Type B pancreatic cell (in vitro differentiated cells): ENCODE data around the gene DAZAP2. TPM values are rescaled to one million over a fixed set of nuclear protein-coding genes. Genes with fewer than 3 reads are reported as not detected.

ENCODE experiments used
- DNase-seq: peaks from one replicate; pipeline ENCODE4 v3.0.0; 2021; ENCODE audit warnings: mixed read lengths; ENCODE audit not compliant: unreplicated experiment; ENCODE audit errors: extremely low spot score
- H3K27ac Mint-ChIP-seq: 2 replicates; pipeline ENCODE4 v1.8.0; 2021; ENCODE audit warnings: mild to moderate bottlenecking, mixed read lengths
- H3K27me3 Mint-ChIP-seq: 2 replicates; pipeline ENCODE4 v1.8.0; 2021; ENCODE audit warnings: mixed read lengths
- H3K36me3 Mint-ChIP-seq: 2 replicates; pipeline ENCODE4 v1.8.0; 2021; ENCODE audit warnings: mixed read lengths
- H3K4me1 Mint-ChIP-seq: one replicate; pipeline ENCODE4 v1.8.0; 2021; ENCODE audit warnings: mixed read lengths; ENCODE audit not compliant: unreplicated experiment
- H3K4me3 Mint-ChIP-seq: 2 replicates; pipeline ENCODE4 v1.8.0; 2021; ENCODE audit warnings: mild to moderate bottlenecking, mixed read lengths
- H3K9me3 Mint-ChIP-seq: 2 replicates; pipeline ENCODE4 v1.8.0; 2021; ENCODE audit warnings: mixed read lengths
- CTCF ChIP-seq: fragments of 200-600 bp; sonication (generic); conservative IDR thresholded peaks from 2 replicates; pipeline ENCODE4 v1.5.0; 2021; ENCODE audit warnings: antibody characterized with exemption, mild to moderate bottlenecking
- total RNA-seq: library from RNA; stranded (reverse); gene quantifications from 2 replicates; pipeline ENCODE4 v1.2.1, GENCODE V29; 2021; ENCODE audit warnings: low replicate concordance

Gene DAZAP2
- total RNA-seq, 1 donor from 2014 or later, result 89.0 TPM

GRCh38 chr12:51262758-51263177, 24.1 kb downstream of the DAZAP2 start:
- no peak overlapping the region for H3K27ac Mint-ChIP-seq
- peak; percentile 53 for TF ChIP-seq CTCF
- no peaks in the 10 kb centered on the region for H3K27me3 Mint-ChIP-seq
- H3K4me3 Mint-ChIP-seq, result no peak overlapping the region
- peaks cover 11% of the 10 kb centered on the region for H3K36me3 Mint-ChIP-seq
- DNase-seq, result no peak
- no peaks in the 10 kb centered on the region for H3K4me1 Mint-ChIP-seq
- H3K9me3 Mint-ChIP-seq, result no peaks in the 10 kb centered on the region

- peaks cover 11% of the 10 kb centered on the region for H3K36me3 Mint-ChIP-seq
- DNase-seq, result no peak
- no peaks in the 10 kb centered on the region for H3K27me3 Mint-ChIP-seq
- H3K4me3 Mint-ChIP-seq, result no peak overlapping the region
- no peaks in the 10 kb centered on the region for H3K4me1 Mint-ChIP-seq
- no peak overlapping the region for H3K27ac Mint-ChIP-seq
- TF ChIP-seq CTCF, result no peak
- H3K9me3 Mint-ChIP-seq, result no peaks in the 10 kb centered on the region
Observed at GRCh38 chr12:51263341-51263740, 24.7 kb downstream of the DAZAP2 start.

DNA sequence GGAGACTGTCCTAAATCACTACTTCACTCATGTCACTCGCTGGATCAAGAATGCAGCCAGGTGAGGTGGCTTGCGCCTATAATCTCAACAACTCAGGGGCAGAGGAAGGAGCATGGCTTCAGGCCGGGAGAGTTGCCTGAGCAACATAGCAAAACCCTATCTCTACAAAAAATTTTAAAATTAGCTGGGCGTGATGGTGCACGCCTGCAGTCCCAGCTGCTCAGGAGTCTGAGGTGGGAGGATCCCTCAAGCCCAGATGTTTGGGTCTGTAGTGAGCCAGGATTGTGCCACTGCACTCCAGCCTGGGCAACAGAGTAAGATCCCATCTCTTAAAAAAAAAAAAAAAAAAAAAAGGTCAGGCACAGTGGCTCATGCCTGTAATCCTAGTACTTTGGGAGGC, 25.7 kb downstream of the DAZAP2 start:
- Mint-ChIP-seq H3K36me3 (peaks cover 11% of the 10 kb centered on the region), H3K27ac (peak overlapping the region; percentile 35)

DNA sequence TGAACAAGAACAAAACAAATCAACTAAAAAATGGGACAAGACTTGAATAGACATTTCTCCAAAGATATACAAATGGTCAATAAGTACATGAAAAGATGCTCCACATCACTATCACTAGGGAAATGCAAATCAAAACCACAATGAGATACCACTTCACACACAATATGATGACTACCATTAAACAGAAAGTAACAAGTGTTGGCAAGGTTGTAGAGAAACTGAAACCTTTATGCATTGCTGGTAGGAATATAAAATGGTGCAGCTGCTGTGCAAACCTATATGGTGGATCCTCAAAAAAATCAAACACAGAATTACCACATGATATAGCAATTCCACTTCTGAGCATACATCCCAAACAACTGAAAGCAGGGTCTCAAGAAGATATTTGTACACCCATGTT, 26.4 kb downstream of the DAZAP2 start:
- Mint-ChIP-seq H3K27me3 (peaks cover 7% of the 10 kb centered on the region), H3K4me3 (no peak overlapping the region), H3K27ac (no peak overlapping the region), H3K4me1 (no peaks in the 10 kb centered on the region), H3K9me3 (no peaks in the 10 kb centered on the region), H3K36me3 (peaks cover 11% of the 10 kb centered on the region)
- DNase-seq, result no peak
- TF ChIP-seq CTCF, result no peak

More for the DNA sequence above, 25.7 kb downstream of the DAZAP2 start:
- no peaks in the 10 kb centered on the region for H3K4me1 Mint-ChIP-seq
- peaks cover 5% of the 10 kb centered on the region for H3K27me3 Mint-ChIP-seq
- TF ChIP-seq CTCF, result no peak
- no peak for DNase-seq
- H3K4me3 Mint-ChIP-seq, result peak overlapping the region; percentile 63
- H3K9me3 Mint-ChIP-seq, result no peaks in the 10 kb centered on the region

DNA sequence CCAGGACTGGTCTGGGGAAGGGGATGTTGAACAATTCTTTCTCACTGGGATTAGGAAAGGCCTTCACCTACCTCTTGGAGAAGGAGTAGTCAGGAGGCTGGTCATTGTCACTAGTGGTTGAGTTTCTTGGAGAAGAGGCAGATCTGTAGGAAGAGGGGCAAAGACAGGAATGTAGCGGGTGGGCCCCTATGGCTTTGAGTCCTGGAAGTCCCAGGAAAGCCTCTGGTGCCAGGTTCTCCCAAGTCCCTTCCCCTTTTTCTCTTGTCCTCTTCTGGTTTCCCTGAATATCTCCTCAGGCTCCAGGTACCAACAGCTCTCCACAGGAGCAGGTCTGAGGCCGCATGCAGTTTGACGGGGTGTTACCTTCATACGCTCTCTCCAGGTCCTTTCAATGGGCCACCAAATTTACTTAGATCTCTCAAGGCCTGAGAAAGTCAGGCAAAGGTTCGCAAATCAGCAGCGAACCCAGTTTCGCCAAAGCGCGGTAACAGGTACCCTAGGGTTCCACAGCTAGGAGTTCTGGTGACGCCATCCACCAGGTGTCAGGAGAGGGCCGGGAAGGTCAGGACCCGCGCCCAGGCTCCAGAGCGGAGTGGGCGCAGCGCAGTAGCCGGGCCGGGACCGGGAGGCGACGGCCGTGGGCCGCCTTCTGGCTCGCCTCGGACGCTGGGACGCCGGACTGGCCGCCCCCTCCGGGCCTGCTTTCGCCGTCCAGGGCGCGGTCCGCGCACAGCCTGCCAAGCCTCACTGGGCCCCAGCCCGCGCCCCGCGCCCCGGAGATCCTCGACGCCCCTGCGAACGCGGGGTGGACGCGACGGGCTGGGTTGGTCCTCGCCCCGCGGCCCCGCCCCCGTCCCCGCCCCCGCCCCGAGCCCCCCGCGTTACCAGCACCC, 30.8 kb downstream of the DAZAP2 start:
- peaks cover 7% of the 10 kb centered on the region for H3K36me3 Mint-ChIP-seq
- no peaks in the 10 kb centered on the region for H3K9me3 Mint-ChIP-seq
- H3K4me3 Mint-ChIP-seq, result peak overlapping the region; percentile 93
- peak; percentile 44 for TF ChIP-seq CTCF
- DNase-seq, result peak; percentile 71
- H3K27me3 Mint-ChIP-seq, result peaks cover 19% of the 10 kb centered on the region
- H3K4me1 Mint-ChIP-seq, result peaks cover 11% of the 10 kb centered on the region
- peak overlapping the region; percentile 96 for H3K27ac Mint-ChIP-seq
